SK-N-SH treated with all-trans-retinoic acid at 6 μM for 48 hours (cell line): ENCODE measurements around the gene ASTN2.

Source experiments
- PATZ1 ChIP-seq: fragments of 250-450 bp; sonication (Bioruptor Pico); IDR thresholded peaks from 2 replicates; pipeline ENCODE4 v1.8.0; 2020; ENCODE audit warnings: mild to moderate bottlenecking, moderate library complexity, borderline replicate concordance
- POU6F1 ChIP-seq: fragments of 250-450 bp; sonication (Bioruptor Pico); IDR thresholded peaks from 2 replicates; pipeline ENCODE4 v1.8.0; 2021; ENCODE audit warnings: low read depth, mild to moderate bottlenecking, moderate library complexity, borderline replicate concordance
- PPARA ChIP-seq: fragments of 250-450 bp; sonication (Bioruptor Pico); IDR thresholded peaks from 2 replicates; pipeline ENCODE4 v1.5.0; 2020; ENCODE audit warnings: mild to moderate bottlenecking, borderline replicate concordance
- RARB ChIP-seq: fragments of 250-450 bp; sonication (Bioruptor Pico); IDR thresholded peaks from 2 replicates; pipeline ENCODE4 v1.8.0; 2021; ENCODE audit warnings: mild to moderate bottlenecking, moderate library complexity
- TOX ChIP-seq: fragments of 250-450 bp; sonication (Bioruptor Pico); IDR thresholded peaks from 2 replicates; pipeline ENCODE4 v1.8.0; 2021; ENCODE audit warnings: mild to moderate bottlenecking, moderate library complexity, borderline replicate concordance
- ZFP3 ChIP-seq: fragments of 250-450 bp; sonication (Bioruptor Pico); IDR thresholded peaks from 2 replicates; pipeline ENCODE4 v1.5.0; 2020; ENCODE audit warnings: mild to moderate bottlenecking, moderate library complexity
- ZFP30 ChIP-seq: fragments of 450-650 bp; formaldehyde crosslinking; IDR thresholded peaks from 2 replicates; pipeline ENCODE4 v1.5.0; 2022; ENCODE audit warnings: mild to moderate bottlenecking, moderate library complexity
- ZNF565 ChIP-seq: fragments of 450-650 bp; formaldehyde crosslinking; conservative IDR thresholded peaks from 2 replicates; pipeline ENCODE4 v1.5.0; 2020; ENCODE audit warnings: low read depth, mild to moderate bottlenecking, moderate library complexity
- ZNF8 ChIP-seq: fragments of 450-650 bp; formaldehyde crosslinking; IDR thresholded peaks from 2 replicates; pipeline ENCODE4 v1.5.0; 2020; ENCODE audit warnings: mild to moderate bottlenecking, moderate library complexity
- TF ChIP-seq, protein P1 (sequence below): fragments of 250-450 bp; sonication (Bioruptor Pico); IDR thresholded peaks from 2 replicates; pipeline ENCODE4 v1.5.1; 2021; ENCODE audit warnings: mild to moderate bottlenecking, moderate library complexity

DNA sequence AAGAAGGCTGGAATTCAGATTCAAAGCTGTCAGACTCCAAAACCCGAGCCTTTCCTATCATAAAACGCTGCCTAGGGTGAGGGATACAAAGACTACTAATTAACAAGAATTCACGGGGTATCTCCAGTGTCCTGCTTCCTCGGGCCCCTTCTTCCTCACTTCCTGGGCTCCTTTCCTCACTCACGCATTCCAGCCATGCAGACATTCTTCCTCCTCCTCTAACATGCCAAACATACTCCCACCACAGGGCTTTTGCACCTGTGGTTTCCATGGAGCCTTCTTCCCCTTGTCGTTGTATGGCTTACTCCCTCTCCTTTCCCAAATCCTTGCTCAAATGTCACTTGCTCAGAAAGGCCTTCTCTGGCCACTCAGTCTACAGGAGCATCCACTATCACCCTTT lies 919.1 kb downstream of the ASTN2 start:
- TF ChIP-seq ZFP3 (CRISPR knock-in tag) = no peak
- TF ChIP-seq ZNF565 (CRISPR knock-in tag) = no peak
- TF ChIP-seq ZFP30 (CRISPR knock-in tag) = no peak
- TF ChIP-seq TOX (CRISPR knock-in tag) = no peak
- no peak for TF ChIP-seq ZNF8
- no peak for TF ChIP-seq RARB (CRISPR knock-in tag)
- TF ChIP-seq POU6F1 (CRISPR knock-in tag) = no peak
- TF ChIP-seq PATZ1 (CRISPR knock-in tag) = no peak
- TF ChIP-seq, protein P1, sequence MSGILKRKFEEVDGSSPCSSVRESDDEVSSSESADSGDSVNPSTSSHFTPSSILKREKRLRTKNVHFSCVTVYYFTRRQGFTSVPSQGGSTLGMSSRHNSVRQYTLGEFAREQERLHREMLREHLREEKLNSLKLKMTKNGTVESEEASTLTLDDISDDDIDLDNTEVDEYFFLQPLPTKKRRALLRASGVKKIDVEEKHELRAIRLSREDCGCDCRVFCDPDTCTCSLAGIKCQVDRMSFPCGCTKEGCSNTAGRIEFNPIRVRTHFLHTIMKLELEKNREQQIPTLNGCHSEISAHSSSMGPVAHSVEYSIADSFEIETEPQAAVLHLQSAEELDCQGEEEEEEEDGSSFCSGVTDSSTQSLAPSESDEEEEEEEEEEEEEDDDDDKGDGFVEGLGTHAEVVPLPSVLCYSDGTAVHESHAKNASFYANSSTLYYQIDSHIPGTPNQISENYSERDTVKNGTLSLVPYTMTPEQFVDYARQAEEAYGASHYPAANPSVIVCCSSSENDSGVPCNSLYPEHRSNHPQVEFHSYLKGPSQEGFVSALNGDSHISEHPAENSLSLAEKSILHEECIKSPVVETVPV (CRISPR knock-in tag) = no peak
- TF ChIP-seq PPARA (CRISPR knock-in tag) = no peak
